Measurements from ENCODE around the gene NFIA. TPM values are rescaled to one million over a fixed set of nuclear protein-coding genes. Genes with fewer than 3 reads are reported as not detected.

NFIA gene
- total RNA-seq, 1 experiment from 2014 or later = 38.6 TPM

DNA sequence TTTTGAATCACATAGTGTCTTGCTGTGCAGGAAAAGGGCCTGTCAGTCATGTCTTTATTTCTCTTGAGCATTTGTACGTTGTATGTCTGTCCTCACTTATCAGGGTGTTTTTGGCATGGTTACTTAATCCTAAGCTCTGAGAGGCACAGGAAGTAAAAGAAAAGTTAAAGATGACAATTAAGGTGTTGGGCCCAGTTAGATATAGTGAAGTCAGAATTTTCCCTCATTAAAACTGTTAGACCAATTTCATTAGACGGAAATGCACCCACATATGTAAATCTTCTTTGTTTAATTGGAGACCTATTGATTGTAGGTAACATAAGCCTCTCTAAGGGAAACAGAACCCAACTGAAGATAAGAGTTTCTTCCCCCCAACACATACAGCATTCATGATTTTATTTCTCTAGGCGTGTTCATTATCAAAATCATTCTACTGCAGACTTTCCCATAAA is 21.9 kb downstream of the NFIA start:
- H3K4me1 Mint-ChIP-seq (ENCODE audit: low read depth, unreplicated experiment) = no peaks in the 10 kb centered on the region
- BruUV-seq (replicated peaks) = no TSS peak
- TF ChIP-seq, protein P1, sequence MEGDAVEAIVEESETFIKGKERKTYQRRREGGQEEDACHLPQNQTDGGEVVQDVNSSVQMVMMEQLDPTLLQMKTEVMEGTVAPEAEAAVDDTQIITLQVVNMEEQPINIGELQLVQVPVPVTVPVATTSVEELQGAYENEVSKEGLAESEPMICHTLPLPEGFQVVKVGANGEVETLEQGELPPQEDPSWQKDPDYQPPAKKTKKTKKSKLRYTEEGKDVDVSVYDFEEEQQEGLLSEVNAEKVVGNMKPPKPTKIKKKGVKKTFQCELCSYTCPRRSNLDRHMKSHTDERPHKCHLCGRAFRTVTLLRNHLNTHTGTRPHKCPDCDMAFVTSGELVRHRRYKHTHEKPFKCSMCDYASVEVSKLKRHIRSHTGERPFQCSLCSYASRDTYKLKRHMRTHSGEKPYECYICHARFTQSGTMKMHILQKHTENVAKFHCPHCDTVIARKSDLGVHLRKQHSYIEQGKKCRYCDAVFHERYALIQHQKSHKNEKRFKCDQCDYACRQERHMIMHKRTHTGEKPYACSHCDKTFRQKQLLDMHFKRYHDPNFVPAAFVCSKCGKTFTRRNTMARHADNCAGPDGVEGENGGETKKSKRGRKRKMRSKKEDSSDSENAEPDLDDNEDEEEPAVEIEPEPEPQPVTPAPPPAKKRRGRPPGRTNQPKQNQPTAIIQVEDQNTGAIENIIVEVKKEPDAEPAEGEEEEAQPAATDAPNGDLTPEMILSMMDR (IDR thresholded peaks at IDR 0.05; ENCODE audit: unreplicated experiment) = no peak
- no peaks in the 10 kb centered on the region for H3K27me3 Mint-ChIP-seq (ENCODE audit: unreplicated experiment)
- no peaks in the 10 kb centered on the region for H3K9me3 Mint-ChIP-seq (ENCODE audit: low read depth, unreplicated experiment)
- intact Hi-C loops (cut with micrococcal nuclease; ENCODE audit: unreplicated experiment) = no loop called here
- CTCF ChIA-PET = no interaction called here
- no peak overlapping the region for H3K4me3 Mint-ChIP-seq (ENCODE audit: low read depth, unreplicated experiment)
- no peaks in the 10 kb centered on the region for H3K36me3 Mint-ChIP-seq (ENCODE audit: insufficient read depth, unreplicated experiment)
- no peak for DNase-seq
- no peak overlapping the region for H3K27ac Mint-ChIP-seq (ENCODE audit: unreplicated experiment)

DNA sequence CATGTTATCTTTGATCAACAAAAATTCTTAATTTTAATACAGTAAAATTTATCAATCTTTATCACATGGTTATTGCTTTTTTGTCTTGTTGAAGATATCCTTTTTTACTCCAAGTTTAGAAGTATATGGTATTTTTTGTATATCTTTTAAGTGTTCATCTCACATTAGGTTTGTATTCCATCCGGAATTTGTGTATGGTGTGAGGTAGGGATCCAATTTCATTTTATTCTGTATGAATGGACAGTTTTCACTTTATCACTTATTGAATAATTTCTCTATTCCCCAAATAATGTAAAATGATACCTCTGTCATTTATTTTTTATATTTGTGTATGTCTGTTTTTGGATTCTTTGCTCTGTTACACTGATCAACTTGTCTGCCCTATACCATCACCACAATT is 25.3 kb downstream of the NFIA start:
- Mint-ChIP-seq H3K4me3 (ENCODE audit: low read depth, unreplicated experiment) (no peak overlapping the region), H3K4me1 (ENCODE audit: low read depth, unreplicated experiment) (no peaks in the 10 kb centered on the region), H3K9me3 (ENCODE audit: low read depth, unreplicated experiment) (no peaks in the 10 kb centered on the region), H3K27ac (ENCODE audit: unreplicated experiment) (no peak overlapping the region), H3K27me3 (ENCODE audit: unreplicated experiment) (no peaks in the 10 kb centered on the region), H3K36me3 (ENCODE audit: insufficient read depth, unreplicated experiment) (no peaks in the 10 kb centered on the region)
- intact Hi-C loops (cut with micrococcal nuclease; ENCODE audit: unreplicated experiment) = no loop called here
- TF ChIP-seq, protein P1 (IDR thresholded peaks at IDR 0.05; ENCODE audit: unreplicated experiment) = no peak
- CTCF ChIA-PET = no interaction called here
- no TSS peak for BruUV-seq (replicated peaks)
- DNase-seq = no peak

- peaks cover 3% of the 10 kb centered on the region for H3K9me3 Mint-ChIP-seq (ENCODE audit: low read depth, unreplicated experiment)
- CTCF ChIA-PET = no interaction called here
- DNase-seq = no peak
- H3K4me1 Mint-ChIP-seq (ENCODE audit: low read depth, unreplicated experiment) = no peaks in the 10 kb centered on the region
- H3K36me3 Mint-ChIP-seq (ENCODE audit: insufficient read depth, unreplicated experiment) = no peaks in the 10 kb centered on the region
- no peak overlapping the region for H3K4me3 Mint-ChIP-seq (ENCODE audit: low read depth, unreplicated experiment)
- intact Hi-C loops (cut with micrococcal nuclease; ENCODE audit: unreplicated experiment) = no loop called here
- no peak overlapping the region for H3K27ac Mint-ChIP-seq (ENCODE audit: unreplicated experiment)
- H3K27me3 Mint-ChIP-seq (ENCODE audit: unreplicated experiment) = no peaks in the 10 kb centered on the region
- no TSS peak for BruUV-seq (replicated peaks)
- TF ChIP-seq, protein P1 (IDR thresholded peaks at IDR 0.05; ENCODE audit: unreplicated experiment) = no peak
Observed at GRCh38 chr1:61109158-61109557, 26.8 kb downstream of the NFIA start.

GRCh38 chr1:61109910-61110309 is 27.5 kb downstream of the NFIA start:
- Mint-ChIP-seq H3K9me3 (ENCODE audit: low read depth, unreplicated experiment) (peaks cover 3% of the 10 kb centered on the region), H3K27me3 (ENCODE audit: unreplicated experiment) (no peaks in the 10 kb centered on the region), H3K4me3 (ENCODE audit: low read depth, unreplicated experiment) (no peak overlapping the region), H3K27ac (ENCODE audit: unreplicated experiment) (no peak overlapping the region), H3K36me3 (ENCODE audit: insufficient read depth, unreplicated experiment) (no peaks in the 10 kb centered on the region), H3K4me1 (ENCODE audit: low read depth, unreplicated experiment) (peaks cover 1% of the 10 kb centered on the region)
- no TSS peak for BruUV-seq (replicated peaks)
- CTCF ChIA-PET = no interaction called here
- intact Hi-C loops (cut with micrococcal nuclease; ENCODE audit: unreplicated experiment) = no loop called here
- no peak for DNase-seq
- TF ChIP-seq, protein P1 (IDR thresholded peaks at IDR 0.05; ENCODE audit: unreplicated experiment) = no peak

All from Calu3 (cell line).